Measurements from ENCODE around the gene SAG. TPM values are rescaled to one million over a fixed set of nuclear protein-coding genes. Genes with fewer than 3 reads are reported as not detected.

Gene SAG
- total RNA-seq, 4 donors from 2014 or later = not detected

DNA sequence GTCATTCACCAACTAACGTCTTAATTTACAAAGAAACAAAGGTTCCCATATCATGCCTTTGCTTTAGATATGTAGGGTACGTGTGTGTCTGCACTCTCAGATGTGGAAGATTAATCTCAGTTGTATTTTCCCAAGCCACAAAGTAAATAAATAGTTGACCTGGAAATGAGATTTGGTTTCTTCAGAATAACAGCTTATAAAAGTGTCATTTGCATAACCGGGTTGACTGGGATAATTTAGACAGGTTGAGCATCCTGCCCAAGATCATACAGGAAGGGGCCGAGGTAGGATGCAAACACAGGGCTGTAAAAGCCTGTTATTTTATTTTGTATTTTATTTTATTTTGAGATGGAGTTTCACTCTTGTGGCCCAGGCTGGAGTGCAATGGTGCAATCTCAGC, 36.7 kb upstream of the SAG start:
- no peak overlapping the region for H3K4me3 ChIP-seq
- H3K36me3 ChIP-seq = peaks cover 0 to 66% (median 29%) of the 10 kb centered on the region in 4 donors
- WGBS, 2 donors (ENCODE audit: low coverage in 1 of 2) = 76 to 91% methylated on average over 3 to 4 of the region's 4 CpGs
- H3K9me3 ChIP-seq = no peaks in the 10 kb centered on the region
- H3K27ac ChIP-seq = peak overlapping the region in 2 of 4 donors; percentile 11 to 59
- in situ Hi-C loops (cut with MboI; ENCODE audit: low pct_ligation_motif_present in 1 of 4, low pct_unique_long_range_greater_than_20kb in 1 of 4, low sequenced_read_pairs in 3 of 4) (loop anchor here in 3 of 4 donors (25.0 kb wide), 1 partner anchor 409 kb away; the partner anchor contains the start of gene SNORC (in 3 of the 3)), intact Hi-C loops (cut with DNase I; ENCODE audit: low total_unique reads) (loop anchor here (10.0 kb wide), 1 partner anchor 184 kb away; no protein-coding TSS in a partner anchor)
- TF ChIP-seq, protein P1, sequence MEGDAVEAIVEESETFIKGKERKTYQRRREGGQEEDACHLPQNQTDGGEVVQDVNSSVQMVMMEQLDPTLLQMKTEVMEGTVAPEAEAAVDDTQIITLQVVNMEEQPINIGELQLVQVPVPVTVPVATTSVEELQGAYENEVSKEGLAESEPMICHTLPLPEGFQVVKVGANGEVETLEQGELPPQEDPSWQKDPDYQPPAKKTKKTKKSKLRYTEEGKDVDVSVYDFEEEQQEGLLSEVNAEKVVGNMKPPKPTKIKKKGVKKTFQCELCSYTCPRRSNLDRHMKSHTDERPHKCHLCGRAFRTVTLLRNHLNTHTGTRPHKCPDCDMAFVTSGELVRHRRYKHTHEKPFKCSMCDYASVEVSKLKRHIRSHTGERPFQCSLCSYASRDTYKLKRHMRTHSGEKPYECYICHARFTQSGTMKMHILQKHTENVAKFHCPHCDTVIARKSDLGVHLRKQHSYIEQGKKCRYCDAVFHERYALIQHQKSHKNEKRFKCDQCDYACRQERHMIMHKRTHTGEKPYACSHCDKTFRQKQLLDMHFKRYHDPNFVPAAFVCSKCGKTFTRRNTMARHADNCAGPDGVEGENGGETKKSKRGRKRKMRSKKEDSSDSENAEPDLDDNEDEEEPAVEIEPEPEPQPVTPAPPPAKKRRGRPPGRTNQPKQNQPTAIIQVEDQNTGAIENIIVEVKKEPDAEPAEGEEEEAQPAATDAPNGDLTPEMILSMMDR (IDR thresholded peaks at IDR 0.05) = no peak
- TF ChIP-seq POLR2A (IDR thresholded peaks at IDR 0.05) (no peak), POLR2AphosphoS5 (IDR thresholded peaks at IDR 0.05) (no peak), EP300 (IDR thresholded peaks at IDR 0.05; ENCODE audit: low read depth) (no peak)
- no peaks in the 10 kb centered on the region for H3K4me1 ChIP-seq
- no peak for DNase-seq
- no peaks in the 10 kb centered on the region for H3K27me3 ChIP-seq

DNA sequence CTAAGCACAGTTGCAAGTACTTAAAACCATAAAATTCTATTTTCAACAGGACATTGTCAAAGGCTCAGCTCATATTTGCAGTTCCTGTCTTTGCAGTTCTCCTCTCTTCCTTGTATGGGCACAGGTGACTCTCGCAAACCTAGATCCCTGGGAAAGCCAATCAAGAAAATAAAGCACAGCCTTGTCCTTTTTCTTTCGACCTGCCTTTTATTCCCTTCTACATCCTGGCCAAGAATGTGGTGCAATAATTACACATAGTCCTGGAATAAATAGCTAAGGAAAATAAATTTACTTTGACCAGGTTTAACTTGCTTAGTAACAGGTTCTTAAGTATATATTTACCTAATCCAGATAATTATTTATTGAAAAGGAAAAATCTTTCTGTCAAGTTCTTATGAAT, 35.9 kb upstream of the SAG start:
- intact Hi-C loops (cut with DNase I; ENCODE audit: low total_unique reads) (loop anchor here (10.0 kb wide), 1 partner anchor 183 kb away; no protein-coding TSS in a partner anchor), in situ Hi-C loops (cut with MboI; ENCODE audit: low pct_ligation_motif_present in 1 of 4, low pct_unique_long_range_greater_than_20kb in 1 of 4, low sequenced_read_pairs in 3 of 4) (loop anchor here in 3 of 4 donors (25.0 kb wide), 1 partner anchor 409 kb away; the partner anchor contains the start of gene SNORC (in 3 of the 3))
- no peak for DNase-seq
- Histone ChIP-seq H3K27ac (peak overlapping the region in 1 of 4 donors; percentile 33), H3K36me3 (peaks cover 0 to 66% (median 29%) of the 10 kb centered on the region in 4 donors), H3K4me1 (no peaks in the 10 kb centered on the region), H3K9me3 (no peaks in the 10 kb centered on the region), H3K27me3 (no peaks in the 10 kb centered on the region), H3K4me3 (no peak overlapping the region)
- WGBS, 2 donors (ENCODE audit: low coverage in 1 of 2) = 71 to 73% methylated on average over 2 of the region's 2 CpGs
- TF ChIP-seq EP300 (IDR thresholded peaks at IDR 0.05; ENCODE audit: low read depth) (no peak), POLR2A (IDR thresholded peaks at IDR 0.05) (no peak), POLR2AphosphoS5 (IDR thresholded peaks at IDR 0.05) (no peak)

DNA sequence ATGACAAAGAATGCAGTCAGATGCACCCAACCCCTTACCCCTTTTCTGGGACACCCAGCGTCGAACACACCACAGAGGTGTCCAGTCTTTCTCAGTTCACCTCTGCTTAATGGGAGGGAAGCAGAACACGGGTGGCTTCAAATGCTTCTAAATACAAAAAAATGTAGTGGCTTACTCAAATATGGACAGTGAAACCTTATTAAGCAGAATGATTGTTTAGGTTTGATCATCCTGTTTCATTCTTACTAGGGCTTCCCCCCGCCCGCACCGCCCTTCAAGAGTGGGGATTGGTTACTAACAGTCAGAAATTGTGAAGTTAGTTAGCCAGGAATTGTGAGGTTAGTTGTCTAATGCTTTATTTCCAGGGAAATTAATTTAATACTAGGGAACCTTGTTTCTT, 34.5 kb upstream of the SAG start:
- no peak overlapping the region for H3K27ac ChIP-seq

DNA sequence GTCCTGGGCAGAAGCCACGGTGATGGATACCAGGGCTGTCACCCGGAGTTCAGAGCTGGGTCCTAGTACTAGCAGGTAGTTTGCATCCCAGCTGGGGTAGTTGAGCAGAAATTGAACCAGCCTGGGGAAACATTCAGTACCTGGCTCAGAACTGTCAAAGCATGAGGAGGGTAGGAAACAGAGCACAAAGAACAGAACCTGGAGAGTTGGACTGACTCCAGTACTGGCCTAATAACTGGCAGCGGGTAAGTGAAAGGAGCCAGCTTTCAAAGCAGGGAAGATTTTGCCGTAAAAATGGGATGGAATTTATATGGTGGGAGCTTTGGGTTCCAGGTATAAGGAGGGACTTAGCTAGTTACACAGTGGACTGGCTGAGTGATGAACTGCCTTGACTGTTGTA, 32.4 kb upstream of the SAG start:
- intact Hi-C loops (cut with DNase I; ENCODE audit: low total_unique reads) (loop anchor here (10.0 kb wide), 1 partner anchor 180 kb away; no protein-coding TSS in a partner anchor), in situ Hi-C loops (cut with MboI; ENCODE audit: low pct_ligation_motif_present in 1 of 4, low pct_unique_long_range_greater_than_20kb in 1 of 4, low sequenced_read_pairs in 3 of 4) (loop anchor here in 1 of 4 donors (25.0 kb wide), 1 partner anchor 162 kb away; no protein-coding TSS in a partner anchor)
- Histone ChIP-seq H3K9me3 (no peaks in the 10 kb centered on the region), H3K4me1 (peaks cover 0 to 3% (median 0%) of the 10 kb centered on the region in 4 donors), H3K4me3 (no peak overlapping the region), H3K36me3 (peaks cover 0 to 77% (median 35%) of the 10 kb centered on the region in 4 donors), H3K27ac (no peak overlapping the region), H3K27me3 (no peaks in the 10 kb centered on the region)
- DNase-seq = no peak
- TF ChIP-seq EP300 (IDR thresholded peaks at IDR 0.05; ENCODE audit: low read depth) (no peak), POLR2A (IDR thresholded peaks at IDR 0.05) (no peak), POLR2AphosphoS5 (IDR thresholded peaks at IDR 0.05) (no peak)
- TF ChIP-seq, protein P1 (IDR thresholded peaks at IDR 0.05) = no peak
- 98 to 100% methylated on average over 1 to 4 of the region's 4 CpGs for WGBS, 2 donors (ENCODE audit: low coverage in 1 of 2)

More for the DNA sequence above, 34.5 kb upstream of the SAG start:
- H3K4me3 ChIP-seq = no peak overlapping the region
- in situ Hi-C loops (cut with MboI; ENCODE audit: low pct_ligation_motif_present in 1 of 4, low pct_unique_long_range_greater_than_20kb in 1 of 4, low sequenced_read_pairs in 3 of 4) = loop anchor here in 3 of 4 donors (25.0 kb wide), 1 partner anchor 411 kb away; the partner anchor contains the start of gene SNORC (in 3 of the 3)
- intact Hi-C loops (cut with DNase I; ENCODE audit: low total_unique reads) = loop anchor here (10.0 kb wide), 1 partner anchor 182 kb away; no protein-coding TSS in a partner anchor
- H3K36me3 ChIP-seq = peaks cover 0 to 70% (median 31%) of the 10 kb centered on the region in 4 donors
- WGBS, 2 donors (ENCODE audit: low coverage in 1 of 2) = 80 to 86% methylated on average over 2 to 6 of the region's 6 CpGs
- no peaks in the 10 kb centered on the region for H3K9me3 ChIP-seq
- no peaks in the 10 kb centered on the region for H3K4me1 ChIP-seq
- no peak for DNase-seq
- no peaks in the 10 kb centered on the region for H3K27me3 ChIP-seq
- no peak for TF ChIP-seq POLR2AphosphoS5 (IDR thresholded peaks at IDR 0.05)
- no peak for TF ChIP-seq EP300 (IDR thresholded peaks at IDR 0.05; ENCODE audit: low read depth)
- TF ChIP-seq, protein P1 (IDR thresholded peaks at IDR 0.05) = no peak

Data from transverse colon (tissue), 4 donors.